DMS 273 (cell line): ENCODE results near the gene FCN2.

Experiments
- DNase-seq: peaks from one replicate; lab custom pipeline; 2025; ENCODE audit not compliant: unreplicated experiment; lab: John Stamatoyannopoulos, UW

The FCN2 gene

GRCh38 chr9:134908524-134909309 is 28.1 kb downstream of the FCN2 start:
- no peak for DNase-seq

GRCh38 chr9:134909511-134910481 is 29.2 kb downstream of the FCN2 start:
- no peak for DNase-seq

- DNase-seq: peak; percentile 54
These were observed 31.7 kb downstream of the FCN2 start for GRCh38 chr9:134912126-134912840.

- DNase-seq: no peak
These were observed 32.6 kb downstream of the FCN2 start for GRCh38 chr9:134913041-134913712.

- DNase-seq: no peak
These were observed 33.3 kb downstream of the FCN2 start for GRCh38 chr9:134913713-134914500.

- DNase-seq: no peak
These were observed 33.9 kb downstream of the FCN2 start for GRCh38 chr9:134914501-134914834.

- no peak for DNase-seq
These were observed 34.7 kb downstream of the FCN2 start for GRCh38 chr9:134915046-134915985.

GRCh38 chr9:134916161-134916665 is 35.6 kb downstream of the FCN2 start:
- DNase-seq: no peak

- no peak for DNase-seq
These were observed 37.1 kb downstream of the FCN2 start, which contains the start of gene FCN1 for GRCh38 chr9:134917431-134918373. Gene FCN1, minus strand, starts transcription at chr9:134917912. Its CDS starts 41 bp downstream, at chr9:134917871.

- DNase-seq: no peak
These were observed 38.0 kb downstream of the FCN2 start for GRCh38 chr9:134918646-134919045.

GRCh38 chr9:134919303-134919702 is 38.7 kb downstream of the FCN2 start:
- DNase-seq: no peak

GRCh38 chr9:134922066-134922931 is 41.7 kb downstream of the FCN2 start:
- DNase-seq: no peak

- DNase-seq: no peak
These were observed 42.3 kb downstream of the FCN2 start for GRCh38 chr9:134922932-134923240.

GRCh38 chr9:134923466-134923865 is 42.9 kb downstream of the FCN2 start:
- no peak for DNase-seq

- DNase-seq: no peak
These were observed 44.5 kb downstream of the FCN2 start for GRCh38 chr9:134925011-134925511.

GRCh38 chr9:134928436-134929192 is 48.0 kb downstream of the FCN2 start:
- no peak for DNase-seq
